Duodenal mucosa (tissue), 2 donors: ENCODE results near the gene TMTC2.
"Not testable (repeated sequence)": the region's sequence is repeated elsewhere in the genome, so short reads cannot be mapped to it uniquely, and the experiment has no call there.

Experiments used
- H3K27ac ChIP-seq: one replicate; pipeline ENCODE4 v1.7.0; 2013; ENCODE audit warnings: low read depth, low read length
- H3K27me3 ChIP-seq, 2 donors: one replicate each; pipeline ENCODE4 v1.7.0; 2013; ENCODE audit warnings: low read length in 2 of 2, control low read depth in 1 of 2; ENCODE audit not compliant: insufficient read depth in 2 of 2, control insufficient read depth in 1 of 2
- H3K36me3 ChIP-seq, 2 donors: one replicate each; pipeline ENCODE4 v1.7.0; 2013; ENCODE audit warnings: low read length in 2 of 2, control low read depth in 1 of 2; ENCODE audit not compliant: insufficient read depth in 2 of 2, control insufficient read depth in 1 of 2
- H3K4me1 ChIP-seq, 2 donors: one replicate each; pipeline ENCODE4 v1.7.0; 2013; ENCODE audit warnings: low read length in 2 of 2, control low read depth in 1 of 2; ENCODE audit not compliant: insufficient read depth in 2 of 2, control insufficient read depth in 1 of 2
- H3K4me3 ChIP-seq, 2 donors: one replicate each; pipeline ENCODE4 v1.7.0; 2013; ENCODE audit warnings: low read length in 2 of 2, low read depth in 1 of 2
- H3K9ac ChIP-seq, 2 donors: one replicate each; pipeline ENCODE4 v1.7.0; 2013; ENCODE audit warnings: low read length in 2 of 2, low read depth in 1 of 2
- H3K9me3 ChIP-seq, 2 donors: one replicate each; pipeline ENCODE4 v1.7.0; 2013; ENCODE audit warnings: low read length in 2 of 2, control low read depth in 1 of 2; ENCODE audit not compliant: control insufficient read depth in 1 of 2

The TMTC2 gene

GRCh38 chr12:83097643-83098342 is 411.1 kb downstream of the TMTC2 start:
- no peaks in the 10 kb centered on the region for H3K36me3 ChIP-seq
- no peaks in the 10 kb centered on the region for H3K27me3 ChIP-seq
- no peak overlapping the region for H3K4me3 ChIP-seq
- no peaks in the 10 kb centered on the region for H3K4me1 ChIP-seq
- no peak overlapping the region for H3K27ac ChIP-seq
- no peaks in the 10 kb centered on the region for H3K9me3 ChIP-seq
- no peak overlapping the region for H3K9ac ChIP-seq

GRCh38 chr12:83099436-83099835 is 412.7 kb downstream of the TMTC2 start:
- Histone ChIP-seq H3K27me3 (no peaks in the 10 kb centered on the region), H3K9me3 (no peaks in the 10 kb centered on the region), H3K4me1 (no peaks in the 10 kb centered on the region), H3K9ac (no peak overlapping the region), H3K4me3 (no peak overlapping the region), H3K36me3 (no peaks in the 10 kb centered on the region), H3K27ac (no peak overlapping the region)

- Histone ChIP-seq H3K27me3 (no peaks in the 10 kb centered on the region), H3K9me3 (peaks cover 0 to 5% of the 10 kb centered on the region in 2 donors), H3K4me3 (no peak overlapping the region), H3K27ac (no peak overlapping the region), H3K9ac (no peak overlapping the region), H3K4me1 (no peaks in the 10 kb centered on the region), H3K36me3 (no peaks in the 10 kb centered on the region)
These were observed 415.8 kb downstream of the TMTC2 start for GRCh38 chr12:83102499-83102898.

- no peaks in the 10 kb centered on the region for H3K36me3 ChIP-seq
- no peak overlapping the region for H3K9ac ChIP-seq
- H3K27me3 ChIP-seq, result no peaks in the 10 kb centered on the region
- peaks cover 0 to 5% of the 10 kb centered on the region in 2 donors for H3K9me3 ChIP-seq
- no peak overlapping the region for H3K4me3 ChIP-seq
- H3K4me1 ChIP-seq, result no peaks in the 10 kb centered on the region
- H3K27ac ChIP-seq, result no peak overlapping the region
These were observed 420.2 kb downstream of the TMTC2 start for GRCh38 chr12:83106873-83107272.

DNA sequence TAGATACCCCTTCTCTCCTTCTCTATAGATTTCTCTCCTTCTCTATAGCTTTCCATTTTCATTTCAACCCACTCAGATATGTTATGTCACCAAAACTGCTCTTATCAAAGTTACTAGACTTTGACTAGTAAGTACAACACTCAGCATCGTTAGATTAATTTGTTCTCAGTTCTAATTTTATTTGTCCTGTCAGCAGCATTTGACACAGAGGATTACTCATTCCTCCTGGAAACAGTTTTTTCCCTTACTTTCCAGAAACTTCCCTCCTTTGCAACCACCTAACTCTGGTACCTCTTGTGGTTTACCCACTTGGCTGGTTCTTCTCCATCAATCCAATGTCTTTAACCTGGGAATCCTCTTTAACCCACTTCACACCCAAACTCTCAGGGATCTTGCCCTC is 423.7 kb downstream of the TMTC2 start:
- no peaks in the 10 kb centered on the region for H3K27me3 ChIP-seq
- no peaks in the 10 kb centered on the region for H3K9me3 ChIP-seq
- no peaks in the 10 kb centered on the region for H3K4me1 ChIP-seq
- H3K27ac ChIP-seq, result no peak overlapping the region
- H3K36me3 ChIP-seq, result no peaks in the 10 kb centered on the region
- no peak overlapping the region for H3K9ac ChIP-seq
- H3K4me3 ChIP-seq, result no peak overlapping the region

- Histone ChIP-seq H3K27me3 (no peaks in the 10 kb centered on the region), H3K9ac (no peak overlapping the region), H3K36me3 (no peaks in the 10 kb centered on the region), H3K4me1 (no peaks in the 10 kb centered on the region), H3K4me3 (no peak overlapping the region), H3K9me3 (no peaks in the 10 kb centered on the region), H3K27ac (no peak overlapping the region)
These were observed 427.2 kb downstream of the TMTC2 start for GRCh38 chr12:83113945-83114344.

DNA sequence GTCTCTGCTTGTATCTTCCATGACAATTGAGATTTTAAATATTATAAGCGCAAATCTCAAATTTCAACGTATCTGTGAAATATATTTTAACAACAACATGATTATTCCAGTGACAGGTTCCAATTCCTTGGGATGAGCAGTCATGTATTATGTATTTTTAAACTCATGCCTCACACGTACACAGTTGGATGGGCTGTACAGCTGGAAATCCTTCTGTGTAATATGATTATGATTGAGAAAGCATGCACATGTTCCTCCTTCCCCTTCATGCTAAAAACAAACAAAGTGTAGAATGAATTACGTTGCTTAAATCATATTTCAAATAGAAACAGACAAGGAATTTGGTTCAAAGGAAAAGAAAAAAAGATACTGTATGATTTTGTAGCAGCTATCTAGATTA is 428.3 kb downstream of the TMTC2 start:
- Histone ChIP-seq H3K27ac (no peak overlapping the region), H3K9me3 (no peaks in the 10 kb centered on the region), H3K4me3 (no peak overlapping the region), H3K27me3 (no peaks in the 10 kb centered on the region), H3K9ac (no peak overlapping the region), H3K36me3 (no peaks in the 10 kb centered on the region), H3K4me1 (no peaks in the 10 kb centered on the region)

DNA sequence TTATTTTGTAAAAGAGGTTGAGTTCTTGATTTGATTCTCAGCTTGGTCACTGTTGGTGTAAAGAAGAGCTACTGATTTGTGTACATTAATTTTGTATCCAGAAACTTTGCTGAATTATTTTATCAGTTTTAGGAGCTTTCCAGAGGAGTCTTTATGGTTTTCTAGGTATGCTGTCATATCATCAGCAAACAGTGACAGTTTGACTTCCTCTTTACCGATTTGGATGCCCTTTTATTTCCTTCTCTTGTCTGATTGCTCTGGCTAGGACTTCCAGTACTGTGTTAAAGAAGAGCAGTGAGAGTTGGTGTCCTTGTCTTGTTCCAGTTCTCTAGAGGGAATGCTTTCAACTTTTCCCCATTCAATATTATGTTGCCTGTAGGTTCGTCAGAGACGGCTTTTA is 431.2 kb downstream of the TMTC2 start:
- not testable (repeated sequence) for H3K27ac ChIP-seq, H3K9ac ChIP-seq, H3K27me3 ChIP-seq, H3K4me3 ChIP-seq, H3K9me3 ChIP-seq, H3K36me3 ChIP-seq, H3K4me1 ChIP-seq

DNA sequence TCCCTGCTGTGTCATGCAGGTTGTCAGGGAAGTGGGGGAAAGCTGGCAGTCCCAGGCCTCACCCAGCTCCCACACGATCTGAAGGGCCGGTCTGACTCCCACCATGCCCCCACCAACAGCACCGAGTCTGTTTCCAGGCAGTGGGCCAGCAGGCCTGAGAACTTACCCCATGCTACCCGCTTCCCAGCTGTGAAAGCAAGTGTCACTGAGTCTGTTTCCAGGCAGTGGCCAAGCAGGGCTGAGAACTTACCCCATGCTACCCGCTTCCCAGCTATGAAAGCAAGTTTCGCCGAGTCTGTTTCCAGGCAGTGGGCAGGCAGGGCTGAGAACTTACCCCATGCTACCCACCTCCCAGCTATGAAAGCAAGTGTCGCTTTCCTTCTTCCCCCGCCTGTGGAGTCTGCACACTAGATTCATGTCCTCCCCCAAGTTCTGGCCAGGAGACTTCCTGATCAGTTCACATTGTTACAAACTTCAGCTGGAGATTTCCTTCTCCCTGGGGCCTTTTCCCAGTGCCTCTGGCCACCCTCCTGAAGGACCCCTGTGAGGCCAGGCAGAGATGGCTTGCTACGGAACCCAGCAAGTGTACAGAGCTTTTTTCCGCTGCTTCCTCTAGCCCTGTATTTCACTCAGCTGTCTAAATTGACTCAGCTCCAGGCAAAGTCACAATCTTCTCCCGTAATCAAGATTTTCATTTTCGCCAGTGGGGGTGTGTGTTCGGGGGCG is 435.4 kb downstream of the TMTC2 start:
- no peaks in the 10 kb centered on the region for H3K27me3 ChIP-seq
- no peaks in the 10 kb centered on the region for H3K4me1 ChIP-seq
- H3K27ac ChIP-seq, result no peak overlapping the region
- H3K9ac ChIP-seq, result no peak overlapping the region
- no peaks in the 10 kb centered on the region for H3K9me3 ChIP-seq
- H3K4me3 ChIP-seq, result no peak overlapping the region
- no peaks in the 10 kb centered on the region for H3K36me3 ChIP-seq

DNA sequence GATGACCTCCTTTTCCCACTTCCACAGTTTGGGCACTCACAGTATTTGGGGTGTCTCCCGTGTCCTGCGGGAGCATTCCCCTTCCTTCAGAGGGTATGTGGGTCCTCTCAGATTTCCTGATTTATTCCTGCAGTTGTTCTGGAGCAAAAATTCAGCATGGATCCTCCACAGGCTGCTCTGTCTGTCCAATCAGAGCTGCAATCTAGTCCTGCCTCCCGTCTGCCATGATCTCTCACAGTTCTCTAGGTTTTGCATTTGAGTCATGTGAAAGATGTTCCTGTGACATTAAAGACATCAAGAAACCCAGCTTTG is 435.9 kb downstream of the TMTC2 start:
- Histone ChIP-seq H3K27ac (no peak overlapping the region), H3K9me3 (no peaks in the 10 kb centered on the region), H3K4me3 (no peak overlapping the region), H3K4me1 (no peaks in the 10 kb centered on the region), H3K9ac (no peak overlapping the region), H3K27me3 (no peaks in the 10 kb centered on the region), H3K36me3 (no peaks in the 10 kb centered on the region)
